Naive thymus-derived CD4-positive, alpha-beta T cell (primary cell): Measurements from ENCODE around the gene EMX1. TPM values are rescaled to one million over a fixed set of nuclear protein-coding genes. Genes with fewer than 3 reads are reported as not detected.
A peak's percentile ranks its signal among the peaks of the same experiment; 100 is the strongest.

ENCODE experiments used
- ATAC-seq: fragments of 150-1000 bp; cut with Tn5 transposase; 2 replicates; pipeline ENCODE4 v1.10.0; 2021; ENCODE audit warnings: mild to moderate bottlenecking, moderate library complexity
- CTCF ChIA-PET: fragments of 350-600 bp; sonication (Branson Sonifier 250); formaldehyde crosslinking; loops from one replicate; lab custom pipeline; 2021; ENCODE audit warnings: antibody characterized with exemption; lab: Charles Lee
- POLR2A ChIA-PET: fragments of 350-600 bp; sonication (Branson Sonifier 250); formaldehyde crosslinking; loops from one replicate; lab custom pipeline; 2021; ENCODE audit warnings: antibody characterized with exemption, inconsistent platforms; lab: Charles Lee
- DNase-seq, 9 donors: peaks; one replicate each; pipeline versions ENCODE4 v3.0.0 to v3.0.0-alpha.2; 2020 to 2022; ENCODE audit warnings: mixed read lengths in 1 of 9
- H3K27ac ChIP-seq: one replicate; pipeline ENCODE4 v1.7.0; 2013; ENCODE audit warnings: mild to moderate bottlenecking, low read depth, low read length, moderate library complexity
- H3K27me3 ChIP-seq, 2 donors: one replicate each; pipeline ENCODE4 v1.7.0; 2013; ENCODE audit warnings: low read length in 2 of 2, mild to moderate bottlenecking in 2 of 2, moderate library complexity in 2 of 2; ENCODE audit not compliant: control insufficient read depth in 2 of 2, insufficient read depth in 2 of 2
- H3K36me3 ChIP-seq, 3 experiments: 1 replicate in 2 of 3; 2 replicates in 1 of 3; pipeline ENCODE4 v1.7.0; 2013; ENCODE audit warnings: low read length in 3 of 3, mild to moderate bottlenecking in 3 of 3, moderate library complexity in 1 of 3; ENCODE audit not compliant: insufficient read depth in 3 of 3, control insufficient read depth in 2 of 3
- H3K4me1 ChIP-seq, 2 donors: one replicate each; pipeline ENCODE4 v1.7.0; 2013; ENCODE audit warnings: low read length in 2 of 2, mild to moderate bottlenecking in 2 of 2, moderate library complexity in 1 of 2; ENCODE audit not compliant: control insufficient read depth in 2 of 2, insufficient read depth in 2 of 2
- H3K4me3 ChIP-seq: 2 replicates; pipeline ENCODE4 v1.7.0; 2013; ENCODE audit warnings: mild to moderate bottlenecking, low read length
- H3K9me3 ChIP-seq, 3 experiments: 1 replicate in 2 of 3; 2 replicates in 1 of 3; pipeline ENCODE4 v1.7.0; 2013; ENCODE audit warnings: low read length in 3 of 3; ENCODE audit not compliant: control insufficient read depth in 2 of 3
- H3K27ac Mint-ChIP-seq, 9 donors: one replicate each; pipeline ENCODE4 v1.8.0; 2020 to 2022; ENCODE audit warnings: mixed read lengths in 9 of 9, mild to moderate bottlenecking in 8 of 9, moderate library complexity in 5 of 9, inconsistent platforms in 2 of 9
- H3K27me3 Mint-ChIP-seq, 5 donors: one replicate each; pipeline ENCODE4 v1.8.0; 2021 to 2022; ENCODE audit warnings: mixed read lengths in 5 of 5, mild to moderate bottlenecking in 1 of 5
- H3K36me3 Mint-ChIP-seq, 5 donors: one replicate each; pipeline ENCODE4 v1.8.0; 2020 to 2022; ENCODE audit warnings: mixed read lengths in 5 of 5, mild to moderate bottlenecking in 3 of 5, inconsistent platforms in 1 of 5
- H3K4me1 Mint-ChIP-seq, 7 donors: one replicate each; pipeline ENCODE4 v1.8.0; 2020 to 2022; ENCODE audit warnings: mixed read lengths in 7 of 7, mild to moderate bottlenecking in 3 of 7, inconsistent platforms in 1 of 7
- H3K4me3 Mint-ChIP-seq, 10 donors: one replicate each; pipeline ENCODE4 v1.8.0; 2020 to 2022; ENCODE audit warnings: mild to moderate bottlenecking in 10 of 10, mixed read lengths in 10 of 10, moderate library complexity in 6 of 10, inconsistent platforms in 2 of 10
- H3K9me3 Mint-ChIP-seq, 11 donors: one replicate each; pipeline ENCODE4 v1.8.0; 2020 to 2022; ENCODE audit warnings: mixed read lengths in 11 of 11, mild to moderate bottlenecking in 4 of 11, inconsistent platforms in 1 of 11, moderate library complexity in 1 of 11
- intact Hi-C, 2 donors: fragments of 100-400 bp; cut with micrococcal nuclease; formaldehyde crosslinking; loops; one replicate each; pipeline ENCODE4 v1.15.1; 2023
- polyA plus RNA-seq, 2 donors: library from polyadenylated mRNA; unstranded; fragments of 300-500 nt; fragmentation: Illumina TruSeq; gene quantifications; one replicate each; pipeline ENCODE4 v1.2.3, GENCODE V29; 2021
- total RNA-seq, 6 experiments: library from RNA in 5 of 6; stranded (reverse) in 5 of 6; gene quantifications; 1 replicate in 5 of 6; 2 replicates in 1 of 6; pipeline ENCODE4 v1.2.3 and lab custom pipeline; 2021 to 2026

Gene EMX1
- total and polyA plus RNA-seq, 7 experiments from 2014 or later: not detected

DNA sequence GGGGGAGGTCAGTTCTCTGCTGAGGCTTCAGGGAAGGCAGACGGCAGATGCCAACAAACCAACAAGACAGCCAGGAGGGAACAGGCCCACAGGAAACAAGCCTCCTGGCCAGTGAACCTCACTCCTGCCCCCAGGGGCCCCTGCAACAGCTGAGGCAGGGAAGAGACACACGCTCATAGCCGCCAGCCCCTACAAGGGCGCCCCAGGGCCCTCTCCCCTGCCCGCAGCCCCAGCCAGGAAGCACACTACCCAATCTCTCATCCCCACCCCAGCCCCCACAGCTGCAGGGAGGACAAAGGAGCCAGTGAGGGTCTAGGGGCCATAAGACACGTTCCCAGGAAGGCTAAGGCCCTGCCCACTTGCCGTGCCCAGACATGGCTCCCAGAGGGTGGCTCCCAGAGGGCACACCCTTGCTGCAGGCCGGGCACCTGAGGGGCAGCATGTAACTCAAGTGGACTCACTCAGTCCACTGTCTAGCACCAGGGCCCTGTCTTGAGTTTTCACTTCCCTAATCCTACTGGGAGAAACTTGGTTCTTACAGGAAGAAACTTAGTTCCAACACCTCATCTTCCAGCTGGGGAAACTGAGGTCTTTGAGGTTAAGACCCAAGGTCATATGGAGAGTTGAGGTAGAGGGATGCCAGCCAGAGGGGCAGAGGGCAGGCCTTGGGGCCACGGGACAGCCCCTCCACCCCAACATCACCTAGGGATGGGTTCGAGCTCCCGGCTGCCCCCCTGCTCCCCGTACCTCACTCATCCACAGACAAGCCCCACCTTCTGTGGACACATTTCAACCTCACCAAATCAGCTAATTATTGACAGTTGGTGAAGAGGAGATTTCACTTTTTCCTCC is 37.3 kb downstream of the EMX1 start:
- Mint-ChIP-seq H3K4me1 (peaks cover 13 to 41% (median 16%) of the 10 kb centered on the region in 7 donors), H3K9me3 (no peaks in the 10 kb centered on the region), H3K27ac (peak overlapping the region in 3 of 9 donors; percentile 25 to 96 (median 56)), H3K27me3 (no peaks in the 10 kb centered on the region), H3K4me3 (peak overlapping the region in 6 of 10 donors; percentile 16 to 95 (median 54)), H3K36me3 (peaks cover 0 to 14% (median 0%) of the 10 kb centered on the region in 5 donors)
- intact Hi-C loops: no loop called here
- no peak for ATAC-seq
- Histone ChIP-seq H3K27ac (no peak overlapping the region), H3K4me1 (peaks cover 0 to 4% of the 10 kb centered on the region in 2 donors), H3K27me3 (no peaks in the 10 kb centered on the region), H3K4me3 (peak overlapping the region; percentile 26), H3K36me3 (no peaks in the 10 kb centered on the region), H3K9me3 (no peaks in the 10 kb centered on the region)
- CTCF ChIA-PET: interaction anchor here (0.8 kb wide), 1 partner anchor 19 kb away, joined by 3 read pairs; no protein-coding TSS in a partner anchor
- no peak for DNase-seq
- POLR2A ChIA-PET: interaction anchor here (0.5 kb wide), 1 partner anchor 1998 kb away, joined by 3 read pairs; no protein-coding TSS in a partner anchor

DNA sequence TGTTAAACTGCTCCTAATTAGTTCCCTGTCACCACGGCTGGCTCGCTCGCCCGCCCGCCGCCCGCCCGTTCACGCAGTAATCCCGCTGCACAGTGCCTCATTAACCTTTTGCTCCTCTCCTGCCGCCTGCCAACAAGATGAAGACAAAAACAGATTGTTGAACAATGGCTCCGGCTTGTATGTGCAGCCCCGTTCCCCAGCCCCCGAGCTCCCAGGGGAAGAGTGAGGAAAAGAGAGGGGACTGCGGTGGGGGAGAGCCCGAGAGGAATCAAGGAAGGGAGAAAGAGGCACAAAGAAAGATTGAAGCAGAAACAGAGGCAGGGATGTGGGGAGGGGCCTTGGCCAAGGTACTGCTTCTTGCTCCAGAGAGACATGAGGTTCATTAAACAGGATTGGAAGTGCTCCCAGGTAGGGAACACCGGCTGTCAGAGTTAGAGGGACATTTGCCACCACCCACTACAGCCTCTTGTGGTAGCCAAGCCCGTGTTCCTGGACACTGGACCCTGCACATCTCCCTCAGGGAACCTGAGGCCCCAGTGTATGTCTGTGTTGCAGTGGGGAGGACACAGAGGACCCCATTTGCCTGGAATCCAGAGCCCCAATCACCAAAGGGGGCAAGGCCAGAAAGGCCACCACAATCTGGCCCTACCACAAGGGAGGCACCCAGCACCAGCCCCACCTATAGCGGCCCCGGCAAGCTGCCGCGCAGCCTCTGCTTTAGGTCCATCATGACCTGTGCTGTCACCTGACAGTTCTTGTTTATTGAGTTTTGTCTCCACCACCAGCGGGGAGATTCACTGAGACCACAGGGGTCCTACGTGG is 38.1 kb downstream of the EMX1 start:
- Histone ChIP-seq H3K4me3 (no peak overlapping the region), H3K9me3 (no peaks in the 10 kb centered on the region), H3K27me3 (no peaks in the 10 kb centered on the region), H3K27ac (no peak overlapping the region), H3K36me3 (no peaks in the 10 kb centered on the region), H3K4me1 (peaks cover 0 to 4% of the 10 kb centered on the region in 2 donors)
- intact Hi-C loops: no loop called here
- Mint-ChIP-seq H3K4me3 (peak overlapping the region in 3 of 10 donors; percentile 13 to 68 (median 44)), H3K4me1 (peaks cover 13 to 42% (median 16%) of the 10 kb centered on the region in 7 donors), H3K9me3 (no peaks in the 10 kb centered on the region), H3K27me3 (no peaks in the 10 kb centered on the region), H3K27ac (peak overlapping the region in 1 of 9 donors; percentile 48), H3K36me3 (peaks cover 0 to 14% (median 0%) of the 10 kb centered on the region in 5 donors)
- DNase-seq (no peak), ATAC-seq (no peak)
- POLR2A ChIA-PET: no interaction called here
- CTCF ChIA-PET: no interaction called here

DNA sequence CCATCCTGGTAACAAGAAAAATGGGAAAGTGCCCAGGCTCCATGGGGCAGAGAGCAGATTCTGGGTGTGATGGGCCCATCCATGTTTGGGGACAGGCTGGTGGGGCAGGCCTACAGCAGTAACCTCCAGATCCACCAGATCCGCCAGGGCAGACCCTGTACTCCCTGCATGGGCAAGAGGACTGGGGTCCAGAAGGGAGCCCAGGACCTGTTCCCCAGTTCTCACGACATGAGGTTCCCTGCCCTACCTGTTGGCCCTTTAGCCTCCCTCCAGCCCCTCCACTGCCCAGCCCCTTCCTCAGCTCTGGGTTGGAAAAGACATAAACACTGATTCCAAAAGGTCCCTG is 38.7 kb downstream of the EMX1 start:
- ATAC-seq (no peak), DNase-seq (no peak)
- H3K27ac Mint-ChIP-seq: no peak overlapping the region
- H3K9me3 Mint-ChIP-seq: no peaks in the 10 kb centered on the region
- H3K4me1 ChIP-seq: peaks cover 0 to 4% of the 10 kb centered on the region in 2 donors
- intact Hi-C loops: no loop called here
- no peaks in the 10 kb centered on the region for H3K27me3 ChIP-seq
- no peak overlapping the region for H3K4me3 ChIP-seq
- H3K27ac ChIP-seq: no peak overlapping the region
- no peaks in the 10 kb centered on the region for H3K27me3 Mint-ChIP-seq
- no peak overlapping the region for H3K4me3 Mint-ChIP-seq
- peaks cover 0 to 14% (median 0%) of the 10 kb centered on the region in 5 donors for H3K36me3 Mint-ChIP-seq
- no peaks in the 10 kb centered on the region for H3K36me3 ChIP-seq
- ChIA-PET POLR2A (no interaction called here), CTCF (no interaction called here)
- H3K4me1 Mint-ChIP-seq: peaks cover 13 to 42% (median 16%) of the 10 kb centered on the region in 7 donors
- no peaks in the 10 kb centered on the region for H3K9me3 ChIP-seq

DNA sequence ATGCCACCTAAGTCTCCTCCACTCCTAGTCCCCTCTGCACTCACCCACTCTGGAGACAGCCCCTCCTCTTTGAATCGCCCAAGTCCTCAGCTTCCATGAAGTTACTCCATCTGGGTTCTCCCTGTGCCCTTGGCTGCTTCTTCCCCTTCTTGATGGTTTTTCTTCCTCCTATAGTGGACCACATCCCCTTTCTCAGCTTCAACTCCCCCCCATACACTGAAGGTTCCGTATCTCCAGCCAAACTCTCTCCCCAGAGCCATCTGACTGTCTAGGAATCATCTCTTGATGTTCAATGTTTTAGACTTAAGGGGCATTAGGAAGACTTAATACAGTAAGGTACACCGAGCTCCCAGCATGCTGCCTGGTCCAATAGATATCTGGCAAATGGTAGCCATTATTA is 39.6 kb downstream of the EMX1 start:
- H3K4me3 Mint-ChIP-seq: no peak overlapping the region
- no peak for DNase-seq

DNA sequence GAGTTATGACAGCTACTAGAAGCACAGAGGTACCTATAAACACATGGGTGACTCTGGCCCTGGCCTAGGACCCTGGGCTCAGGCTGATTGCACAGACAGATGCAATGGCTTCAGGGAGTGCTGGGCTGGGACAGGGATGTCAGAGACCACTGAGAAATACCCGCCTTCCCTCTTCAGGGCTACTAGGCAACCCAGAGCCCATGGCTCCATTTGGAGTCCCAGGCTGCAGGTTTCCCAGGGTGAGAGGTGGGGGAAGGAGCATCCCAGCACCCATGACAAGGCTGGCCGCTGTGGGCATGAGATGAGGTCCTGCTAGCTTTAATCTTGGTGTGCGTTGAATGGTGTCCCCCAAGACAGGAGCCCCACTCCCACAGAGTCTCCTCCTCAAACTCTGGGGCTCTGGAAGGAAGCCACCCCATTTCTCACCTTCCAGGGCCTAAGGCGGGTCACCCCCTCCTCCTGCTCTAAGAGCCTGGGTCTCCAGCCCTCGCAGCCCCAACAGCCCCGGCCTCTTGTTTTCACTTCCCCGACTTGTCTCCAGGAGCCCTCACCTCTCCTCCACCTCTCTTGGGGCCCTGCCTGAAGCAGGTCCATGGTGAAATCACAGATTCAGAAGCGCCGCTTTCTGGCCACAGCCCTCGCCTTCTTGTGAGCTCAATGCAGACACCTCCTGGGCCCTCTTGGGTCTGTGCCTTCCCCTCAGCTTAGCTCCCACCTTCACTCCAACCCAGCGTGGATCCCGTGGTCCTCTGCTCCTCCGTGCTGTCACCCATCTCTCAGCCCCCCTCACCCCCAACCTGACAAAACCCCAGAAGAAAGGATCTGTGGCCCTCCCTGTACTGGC is 41.4 kb downstream of the EMX1 start:
- peaks cover 0 to 4% of the 10 kb centered on the region in 2 donors for H3K4me1 ChIP-seq
- no peak overlapping the region for H3K4me3 ChIP-seq
- H3K4me3 Mint-ChIP-seq: no peak overlapping the region
- no peak overlapping the region for H3K27ac ChIP-seq
- no peaks in the 10 kb centered on the region for H3K9me3 Mint-ChIP-seq
- H3K9me3 ChIP-seq: no peaks in the 10 kb centered on the region
- peaks cover 7 to 37% (median 10%) of the 10 kb centered on the region in 7 donors for H3K4me1 Mint-ChIP-seq
- ChIA-PET CTCF (no interaction called here), POLR2A (no interaction called here)
- intact Hi-C loops: no loop called here
- ATAC-seq: no peak
- no peaks in the 10 kb centered on the region for H3K27me3 Mint-ChIP-seq
- H3K36me3 Mint-ChIP-seq: peaks cover 0 to 12% (median 0%) of the 10 kb centered on the region in 5 donors
- no peaks in the 10 kb centered on the region for H3K27me3 ChIP-seq
- no peak for DNase-seq
- H3K36me3 ChIP-seq: no peaks in the 10 kb centered on the region
- H3K27ac Mint-ChIP-seq: no peak overlapping the region

More for the DNA sequence above, 39.6 kb downstream of the EMX1 start:
- no peak overlapping the region for H3K4me3 ChIP-seq
- no peaks in the 10 kb centered on the region for H3K36me3 ChIP-seq
- peak overlapping the region in 1 of 9 donors; percentile 2 for H3K27ac Mint-ChIP-seq
- H3K27me3 Mint-ChIP-seq: no peaks in the 10 kb centered on the region
- H3K4me1 ChIP-seq: peaks cover 0 to 4% of the 10 kb centered on the region in 2 donors
- ChIA-PET POLR2A (no interaction called here), CTCF (no interaction called here)
- H3K9me3 Mint-ChIP-seq: no peaks in the 10 kb centered on the region
- peaks cover 0 to 14% (median 0%) of the 10 kb centered on the region in 5 donors for H3K36me3 Mint-ChIP-seq
- H3K4me1 Mint-ChIP-seq: peaks cover 13 to 42% (median 16%) of the 10 kb centered on the region in 7 donors
- no peak overlapping the region for H3K27ac ChIP-seq
- intact Hi-C loops: no loop called here
- no peaks in the 10 kb centered on the region for H3K9me3 ChIP-seq
- peak; percentile 52 for ATAC-seq
- H3K27me3 ChIP-seq: no peaks in the 10 kb centered on the region

DNA sequence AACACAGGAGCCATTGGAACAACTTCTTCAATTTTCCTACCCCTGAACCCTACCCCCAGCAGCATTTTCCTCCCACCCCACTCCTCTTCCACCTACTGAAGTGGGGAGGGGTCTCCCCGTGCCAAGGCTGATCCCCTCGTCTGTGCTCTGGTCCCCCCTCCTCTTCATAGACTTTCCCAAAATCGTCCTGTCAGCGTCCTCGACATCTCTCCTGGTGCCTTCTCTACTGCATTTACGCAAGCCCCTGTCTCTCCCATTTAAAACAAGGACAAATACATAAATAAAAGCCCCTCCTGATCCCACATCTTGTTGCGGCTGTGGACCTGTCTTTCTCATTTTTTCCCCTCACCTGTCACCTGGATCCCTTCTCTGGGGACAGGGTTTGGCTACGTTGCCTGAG is 42.2 kb downstream of the EMX1 start:
- intact Hi-C loops: no loop called here
- DNase-seq (no peak), ATAC-seq (no peak)
- peaks cover 0 to 29% (median 2%) of the 10 kb centered on the region in 7 donors for H3K4me1 Mint-ChIP-seq
- H3K36me3 Mint-ChIP-seq: peaks cover 0 to 9% (median 0%) of the 10 kb centered on the region in 5 donors
- H3K27ac ChIP-seq: no peak overlapping the region
- H3K4me3 Mint-ChIP-seq: no peak overlapping the region
- CTCF ChIA-PET: no interaction called here
- H3K9me3 ChIP-seq: no peaks in the 10 kb centered on the region
- H3K9me3 Mint-ChIP-seq: no peaks in the 10 kb centered on the region
- H3K27ac Mint-ChIP-seq: no peak overlapping the region
- H3K36me3 ChIP-seq: no peaks in the 10 kb centered on the region
- H3K27me3 ChIP-seq: no peaks in the 10 kb centered on the region
- H3K4me3 ChIP-seq: no peak overlapping the region
- H3K4me1 ChIP-seq: peaks cover 0 to 4% of the 10 kb centered on the region in 2 donors
- POLR2A ChIA-PET: no interaction called here
- no peaks in the 10 kb centered on the region for H3K27me3 Mint-ChIP-seq
